Activated CD4-positive, alpha-beta T cell treated with anti-CD3 and anti-CD28 coated beads, Interleukin-2, amount 50 U/mL, for 16 hours (primary cell): ENCODE data around the gene ALCAM.
"Not testable (repeated sequence)": the region's sequence is repeated elsewhere in the genome, so short reads cannot be mapped to it uniquely, and the experiment has no call there.

Experiments used
- DNase-seq: peaks from one replicate; pipeline ENCODE4 v3.0.0-alpha.2; 2020

The ALCAM gene

GRCh38 chr3:105392598-105392997 lies 25.9 kb downstream of the ALCAM start:
- DNase-seq = not testable (repeated sequence)

GRCh38 chr3:105394177-105394576 lies 27.5 kb downstream of the ALCAM start:
- no peak for DNase-seq

GRCh38 chr3:105397974-105398373 lies 31.3 kb downstream of the ALCAM start:
- no peak for DNase-seq

GRCh38 chr3:105398437-105398836 lies 31.7 kb downstream of the ALCAM start:
- DNase-seq = no peak

- DNase-seq = no peak
Observed at GRCh38 chr3:105399062-105399461, 32.4 kb downstream of the ALCAM start.

- no peak for DNase-seq
Observed at GRCh38 chr3:105399611-105400010, 32.9 kb downstream of the ALCAM start.

- no peak for DNase-seq
Observed at GRCh38 chr3:105401254-105401653, 34.5 kb downstream of the ALCAM start.

- no peak for DNase-seq
Observed at GRCh38 chr3:105401691-105402149, 35.0 kb downstream of the ALCAM start.

GRCh38 chr3:105402287-105402801 lies 35.6 kb downstream of the ALCAM start:
- no peak for DNase-seq

GRCh38 chr3:105403034-105403433 lies 36.3 kb downstream of the ALCAM start:
- not testable (repeated sequence) for DNase-seq

- no peak for DNase-seq
Observed at GRCh38 chr3:105406268-105406667, 39.6 kb downstream of the ALCAM start.

GRCh38 chr3:105409364-105409763 lies 42.7 kb downstream of the ALCAM start:
- DNase-seq = no peak

- no peak for DNase-seq
Observed at GRCh38 chr3:105413343-105413887, 46.7 kb downstream of the ALCAM start.

GRCh38 chr3:105414841-105415240 lies 48.1 kb downstream of the ALCAM start:
- DNase-seq = no peak

- DNase-seq = no peak
Observed at GRCh38 chr3:105415951-105416350, 49.2 kb downstream of the ALCAM start.

- DNase-seq = peak; percentile 25
Observed at GRCh38 chr3:105417525-105418289, 51.0 kb downstream of the ALCAM start.

- no peak for DNase-seq
Observed at GRCh38 chr3:105422645-105423044, 55.9 kb downstream of the ALCAM start.

GRCh38 chr3:105423397-105423796 lies 56.7 kb downstream of the ALCAM start:
- DNase-seq = no peak

- no peak for DNase-seq
Observed at GRCh38 chr3:105424412-105425152, 57.9 kb downstream of the ALCAM start.

GRCh38 chr3:105425153-105425502 lies 58.4 kb downstream of the ALCAM start:
- DNase-seq = no peak

- DNase-seq = no peak
Observed at GRCh38 chr3:105427332-105427731, 60.6 kb downstream of the ALCAM start.

- DNase-seq = no peak
Observed at GRCh38 chr3:105429034-105429762, 62.5 kb downstream of the ALCAM start.

GRCh38 chr3:105430455-105430854 lies 63.7 kb downstream of the ALCAM start:
- DNase-seq = no peak
